ENCODE data around the gene PIP5K1B. TPM values are rescaled to one million over a fixed set of nuclear protein-coding genes. Genes with fewer than 3 reads are reported as not detected.
A peak's percentile ranks its signal among the peaks of the same experiment; 100 is the strongest.

PIP5K1B gene
- total and polyA plus RNA-seq, 12 donors, result 2.1 to 24.0 (median 9.7) TPM

DNA sequence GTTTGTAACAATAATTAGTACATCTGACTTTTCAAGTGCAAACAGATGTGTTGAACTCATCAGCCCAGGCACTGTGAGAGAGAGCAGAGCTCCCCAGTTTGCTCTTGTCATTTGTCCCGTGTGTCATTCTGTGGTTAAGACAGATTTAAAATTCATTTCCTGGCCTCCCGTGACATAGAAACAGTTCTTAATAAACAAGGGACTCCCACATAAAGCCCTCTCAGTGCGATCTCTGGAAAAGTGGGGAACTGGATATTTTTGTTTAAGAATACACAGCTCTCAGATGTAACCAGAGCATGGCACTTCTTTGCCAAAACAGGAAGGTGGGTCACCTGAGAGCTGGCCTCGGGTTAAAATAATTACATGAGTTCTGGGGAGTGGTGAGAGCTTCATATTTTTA, 250.3 kb downstream of the PIP5K1B start:
- 48 to 59% (median 53%) methylated on average over 4 of the region's 4 CpGs for WGBS, 4 donors
- H3K36me3 ChIP-seq (replicated peaks in 1 of 2), result no peaks in the 10 kb centered on the region
- no peaks in the 10 kb centered on the region for H3K27me3 ChIP-seq
- no peak overlapping the region for H3K27ac ChIP-seq
- intact Hi-C loops (cut with DNase I), result no loop called here
- TF ChIP-seq, protein P1, sequence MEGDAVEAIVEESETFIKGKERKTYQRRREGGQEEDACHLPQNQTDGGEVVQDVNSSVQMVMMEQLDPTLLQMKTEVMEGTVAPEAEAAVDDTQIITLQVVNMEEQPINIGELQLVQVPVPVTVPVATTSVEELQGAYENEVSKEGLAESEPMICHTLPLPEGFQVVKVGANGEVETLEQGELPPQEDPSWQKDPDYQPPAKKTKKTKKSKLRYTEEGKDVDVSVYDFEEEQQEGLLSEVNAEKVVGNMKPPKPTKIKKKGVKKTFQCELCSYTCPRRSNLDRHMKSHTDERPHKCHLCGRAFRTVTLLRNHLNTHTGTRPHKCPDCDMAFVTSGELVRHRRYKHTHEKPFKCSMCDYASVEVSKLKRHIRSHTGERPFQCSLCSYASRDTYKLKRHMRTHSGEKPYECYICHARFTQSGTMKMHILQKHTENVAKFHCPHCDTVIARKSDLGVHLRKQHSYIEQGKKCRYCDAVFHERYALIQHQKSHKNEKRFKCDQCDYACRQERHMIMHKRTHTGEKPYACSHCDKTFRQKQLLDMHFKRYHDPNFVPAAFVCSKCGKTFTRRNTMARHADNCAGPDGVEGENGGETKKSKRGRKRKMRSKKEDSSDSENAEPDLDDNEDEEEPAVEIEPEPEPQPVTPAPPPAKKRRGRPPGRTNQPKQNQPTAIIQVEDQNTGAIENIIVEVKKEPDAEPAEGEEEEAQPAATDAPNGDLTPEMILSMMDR (IDR thresholded peaks at IDR 0.05), result no peak
- no peak for TF ChIP-seq POLR2A (IDR thresholded peaks at IDR 0.05)
- no peak overlapping the region for H3K4me3 ChIP-seq
- no peaks in the 10 kb centered on the region for H3K4me1 ChIP-seq (replicated peaks in 1 of 2)
- no peaks in the 10 kb centered on the region for H3K9me3 ChIP-seq (replicated peaks in 1 of 3)
- DNase-seq, result no peak

- intact Hi-C loops (cut with DNase I), result no loop called here
- 92 to 96% (median 94%) methylated on average over 1 of the region's 1 CpG for WGBS, 4 donors
Measured at GRCh38 chr9:68957479-68957878, 252.4 kb downstream of the PIP5K1B start.

DNA sequence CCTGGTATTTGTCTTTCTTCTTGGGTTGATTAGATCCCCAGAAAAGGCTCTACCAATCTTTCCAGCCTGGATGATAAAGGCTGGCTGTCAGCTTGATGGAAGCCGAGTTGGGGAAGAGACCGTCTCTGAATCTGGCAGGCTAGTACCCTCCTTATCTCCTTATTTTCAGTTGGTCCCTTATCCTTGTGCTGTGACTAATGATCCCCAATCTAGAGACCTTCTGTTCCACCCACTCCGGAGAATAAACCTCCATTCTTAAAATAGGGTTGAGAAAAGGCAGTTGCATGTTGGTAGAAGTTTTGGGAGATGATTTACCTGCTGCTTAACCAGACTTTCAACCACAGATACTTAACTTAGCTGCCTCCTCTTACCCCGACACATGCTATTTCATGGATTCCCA, 256.5 kb downstream of the PIP5K1B start:
- no peak for DNase-seq
- no peaks in the 10 kb centered on the region for H3K36me3 ChIP-seq (replicated peaks in 1 of 2)
- peaks cover 0 to 6% of the 10 kb centered on the region in 2 donors for H3K4me1 ChIP-seq (replicated peaks in 1 of 2)
- no peaks in the 10 kb centered on the region for H3K9me3 ChIP-seq (replicated peaks in 1 of 3)
- WGBS, 4 donors, result 55 to 68% (median 58%) methylated on average over 4 of the region's 4 CpGs
- TF ChIP-seq, protein P1 (IDR thresholded peaks at IDR 0.05), result no peak
- TF ChIP-seq POLR2A (IDR thresholded peaks at IDR 0.05), result no peak
- intact Hi-C loops (cut with DNase I), result no loop called here
- no peak overlapping the region for H3K27ac ChIP-seq
- no peaks in the 10 kb centered on the region for H3K27me3 ChIP-seq
- no peak overlapping the region for H3K4me3 ChIP-seq

More at GRCh38 chr9:68957479-68957878, 252.4 kb downstream of the PIP5K1B start:
- no peaks in the 10 kb centered on the region for H3K36me3 ChIP-seq (replicated peaks in 1 of 2)
- H3K9me3 ChIP-seq (replicated peaks in 1 of 3), result no peaks in the 10 kb centered on the region
- no peaks in the 10 kb centered on the region for H3K4me1 ChIP-seq (replicated peaks in 1 of 2)
- no peak for DNase-seq
- TF ChIP-seq POLR2A (IDR thresholded peaks at IDR 0.05), result no peak
- TF ChIP-seq, protein P1 (IDR thresholded peaks at IDR 0.05), result no peak
- no peak overlapping the region for H3K4me3 ChIP-seq
- H3K27ac ChIP-seq, result no peak overlapping the region
- H3K27me3 ChIP-seq, result no peaks in the 10 kb centered on the region

DNA sequence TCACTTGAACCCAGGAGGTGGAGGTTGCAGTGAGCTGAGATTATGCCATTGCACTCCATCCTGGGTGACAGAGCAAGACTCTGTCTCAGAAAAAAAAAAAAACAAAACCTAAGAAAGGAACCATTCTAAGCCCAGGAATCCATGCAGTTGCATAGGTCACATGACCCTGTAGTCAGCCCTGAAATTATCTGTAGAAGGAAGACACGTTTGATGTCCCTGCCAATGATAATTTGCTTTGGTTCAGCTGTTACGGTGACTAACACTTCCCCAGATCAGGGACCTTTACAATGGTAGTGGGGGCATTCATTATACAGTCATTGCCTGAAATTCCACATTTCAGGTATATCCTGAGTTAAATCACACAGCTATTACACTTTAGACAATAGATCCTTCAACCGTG, 258.4 kb downstream of the PIP5K1B start:
- intact Hi-C loops (cut with DNase I), result no loop called here
- peak in 1 of 7 donors; percentile 24 for DNase-seq
- Histone ChIP-seq H3K4me3 (no peak overlapping the region), H3K27ac (no peak overlapping the region), H3K27me3 (no peaks in the 10 kb centered on the region), H3K4me1 (replicated peaks in 1 of 2) (peaks cover 0 to 6% of the 10 kb centered on the region in 2 donors), H3K9me3 (replicated peaks in 1 of 3) (no peaks in the 10 kb centered on the region), H3K36me3 (replicated peaks in 1 of 2) (no peaks in the 10 kb centered on the region)
- TF ChIP-seq, protein P1 (IDR thresholded peaks at IDR 0.05), result no peak
- no peak for TF ChIP-seq POLR2A (IDR thresholded peaks at IDR 0.05)
- 30 to 56% (median 42%) methylated on average over 3 of the region's 3 CpGs for WGBS, 4 donors
